A673 (cell line): ENCODE measurements around the gene KLHL10. TPM values are rescaled to one million over a fixed set of nuclear protein-coding genes. Genes with fewer than 3 reads are reported as not detected.
"Not testable (repeated sequence)": the region's sequence is repeated elsewhere in the genome, so short reads cannot be mapped to it uniquely, and the experiment has no call there.

Experiments used
- BruUV-seq: library from RNA; stranded (reverse); fragments of 400-500 nt; replicated peaks from 2 replicates; lab custom pipeline; 2021; lab: Mats Ljungman, UMichigan
- CTCF ChIA-PET: fragments of 300-600 bp; sonication (Branson Sonifier 250); formaldehyde crosslinking; loops from one replicate; lab custom pipeline; 2022; ENCODE audit warnings: antibody characterized with exemption; lab: Charles Lee
- POLR2A ChIA-PET: fragments of 300-600 bp; sonication (Branson Sonifier 250); formaldehyde crosslinking; loops from one replicate; lab custom pipeline; 2022; ENCODE audit warnings: antibody characterized with exemption; ENCODE audit not compliant: low non-redundant PET; lab: Charles Lee
- DNase-seq: peaks from one replicate; pipeline ENCODE4 v3.0.0-alpha.2; 2015; ENCODE audit warnings: low spot score
- H3K27ac ChIP-seq: fragments of 200-600 bp; sonication (generic); 2 replicates; pipeline ENCODE4 v1.5.1; 2016; ENCODE audit warnings: mixed run types, low read depth, mild to moderate bottlenecking, mixed read lengths, antibody characterized with exemption, low read length; ENCODE audit not compliant: poor library complexity, severe bottlenecking
- H3K27me3 ChIP-seq: fragments of 200-600 bp; sonication (generic); replicated peaks from 2 replicates; pipeline ENCODE4 v1.6.1; 2017; ENCODE audit warnings: mixed run types, low read depth, mild to moderate bottlenecking, mixed read lengths, antibody characterized with exemption, low read length; ENCODE audit not compliant: insufficient read depth, poor library complexity
- H3K36me3 ChIP-seq: fragments of 200-600 bp; sonication (generic); 2 replicates; pipeline ENCODE4 v1.6.1; 2016; ENCODE audit warnings: mixed run types, mild to moderate bottlenecking, mixed read lengths, antibody characterized with exemption, low read length; ENCODE audit not compliant: insufficient read depth, poor library complexity, severe bottlenecking
- H3K4me1 ChIP-seq: fragments of 200-600 bp; sonication (generic); 2 replicates; pipeline ENCODE4 v1.6.1; 2017; ENCODE audit warnings: mixed run types, mild to moderate bottlenecking, mixed read lengths, antibody characterized with exemption, low read length; ENCODE audit not compliant: insufficient read depth, poor library complexity, severe bottlenecking
- H3K4me3 ChIP-seq: fragments of 200-600 bp; sonication (generic); 2 replicates; pipeline ENCODE4 v1.5.1; 2016; ENCODE audit warnings: low read depth, mixed run types, mild to moderate bottlenecking, mixed read lengths, low read length; ENCODE audit not compliant: poor library complexity, severe bottlenecking
- H3K9me3 ChIP-seq: fragments of 200-600 bp; sonication (generic); 2 replicates; pipeline ENCODE4 v1.6.1; 2016; ENCODE audit warnings: mixed run types, low read depth, mild to moderate bottlenecking, mixed read lengths, antibody characterized with exemption, low read length; ENCODE audit not compliant: poor library complexity, severe bottlenecking
- EZH2 ChIP-seq: fragments of 200-600 bp; sonication (generic); IDR thresholded peaks from 2 replicates; pipeline ENCODE4 v1.6.1; 2017; ENCODE audit warnings: borderline replicate concordance, low read depth, mild to moderate bottlenecking, mixed read lengths, antibody characterized with exemption, low read length; ENCODE audit not compliant: poor library complexity, severe bottlenecking
- intact Hi-C: fragments of 100-400 bp; cut with micrococcal nuclease; formaldehyde crosslinking; loops from one replicate; pipeline ENCODE4 v1.10.0; 2022; ENCODE audit not compliant: unreplicated experiment
- total RNA-seq: library from RNA; stranded (reverse); gene quantifications from 2 replicates; pipeline ENCODE4 v1.2.3, GENCODE V29; 2021
- TF ChIP-seq, protein P1 (sequence below): fragments of 300-800, 200-600 bp; sonication (generic); conservative IDR thresholded peaks from 2 replicates; pipeline ENCODE4 v1.5.1; 2017; ENCODE audit warnings: low read depth, mild to moderate bottlenecking, antibody characterized with exemption, low read length, moderate library complexity, mixed read lengths

The KLHL10 gene
- total RNA-seq, 1 experiment from 2014 or later: not detected

DNA sequence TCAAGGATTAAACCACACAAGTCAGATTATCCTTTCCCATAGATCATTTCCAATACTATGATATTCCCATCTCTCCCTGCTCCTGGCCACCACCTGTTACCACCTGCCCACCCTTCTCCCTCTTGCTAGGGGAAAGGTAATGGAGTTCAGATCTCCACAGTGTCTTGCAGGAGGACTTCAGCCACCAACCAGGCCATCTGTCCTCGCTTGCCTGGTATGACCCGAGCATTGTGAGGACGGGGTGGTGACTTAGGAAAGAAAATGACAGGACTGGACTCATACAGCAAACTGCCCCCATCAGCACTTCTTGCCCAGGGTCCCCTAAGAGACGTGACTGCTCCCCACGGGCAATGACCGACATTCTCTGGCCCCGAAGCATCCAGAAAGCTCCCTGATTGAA lies 14.0 kb upstream of the KLHL10 start:
- TF ChIP-seq, protein P1, sequence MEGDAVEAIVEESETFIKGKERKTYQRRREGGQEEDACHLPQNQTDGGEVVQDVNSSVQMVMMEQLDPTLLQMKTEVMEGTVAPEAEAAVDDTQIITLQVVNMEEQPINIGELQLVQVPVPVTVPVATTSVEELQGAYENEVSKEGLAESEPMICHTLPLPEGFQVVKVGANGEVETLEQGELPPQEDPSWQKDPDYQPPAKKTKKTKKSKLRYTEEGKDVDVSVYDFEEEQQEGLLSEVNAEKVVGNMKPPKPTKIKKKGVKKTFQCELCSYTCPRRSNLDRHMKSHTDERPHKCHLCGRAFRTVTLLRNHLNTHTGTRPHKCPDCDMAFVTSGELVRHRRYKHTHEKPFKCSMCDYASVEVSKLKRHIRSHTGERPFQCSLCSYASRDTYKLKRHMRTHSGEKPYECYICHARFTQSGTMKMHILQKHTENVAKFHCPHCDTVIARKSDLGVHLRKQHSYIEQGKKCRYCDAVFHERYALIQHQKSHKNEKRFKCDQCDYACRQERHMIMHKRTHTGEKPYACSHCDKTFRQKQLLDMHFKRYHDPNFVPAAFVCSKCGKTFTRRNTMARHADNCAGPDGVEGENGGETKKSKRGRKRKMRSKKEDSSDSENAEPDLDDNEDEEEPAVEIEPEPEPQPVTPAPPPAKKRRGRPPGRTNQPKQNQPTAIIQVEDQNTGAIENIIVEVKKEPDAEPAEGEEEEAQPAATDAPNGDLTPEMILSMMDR: no peak
- no peak for TF ChIP-seq EZH2
- POLR2A ChIA-PET: no interaction called here
- Histone ChIP-seq H3K27me3 (no peaks in the 10 kb centered on the region), H3K4me1 (no peaks in the 10 kb centered on the region), H3K36me3 (peaks cover 4% of the 10 kb centered on the region), H3K9me3 (no peaks in the 10 kb centered on the region), H3K4me3 (no peak overlapping the region), H3K27ac (no peak overlapping the region)
- CTCF ChIA-PET: no interaction called here
- DNase-seq: no peak
- intact Hi-C loops: no loop called here
- BruUV-seq: no TSS peak

DNA sequence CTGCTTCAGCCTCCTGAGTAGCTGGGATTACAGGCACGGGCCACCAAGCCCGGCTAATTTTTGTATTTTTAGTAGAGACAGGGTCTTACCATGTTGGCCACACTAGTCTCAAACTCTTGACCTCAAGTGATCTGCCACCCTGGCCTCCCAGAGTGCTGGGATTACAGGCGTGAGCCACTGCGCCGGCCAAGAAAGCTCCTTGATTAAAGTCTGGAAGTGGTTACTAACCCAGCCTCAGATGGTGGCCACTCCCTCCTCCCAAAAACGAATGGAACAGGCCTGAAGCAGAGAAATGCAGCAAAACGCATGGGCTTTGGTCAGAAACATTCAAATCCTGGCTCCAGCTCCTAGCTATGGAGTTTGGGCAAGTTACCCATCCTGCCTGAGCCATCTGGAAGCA lies 13.5 kb upstream of the KLHL10 start:
- Histone ChIP-seq H3K4me3 (no peak overlapping the region), H3K36me3 (peaks cover 4% of the 10 kb centered on the region), H3K27me3 (no peaks in the 10 kb centered on the region), H3K27ac (no peak overlapping the region), H3K9me3 (no peaks in the 10 kb centered on the region), H3K4me1 (no peaks in the 10 kb centered on the region)
- intact Hi-C loops: no loop called here
- DNase-seq: no peak
- TF ChIP-seq EZH2: no peak
- TF ChIP-seq, protein P1: no peak
- BruUV-seq: no TSS peak
- ChIA-PET POLR2A (no interaction called here), CTCF (no interaction called here)

DNA sequence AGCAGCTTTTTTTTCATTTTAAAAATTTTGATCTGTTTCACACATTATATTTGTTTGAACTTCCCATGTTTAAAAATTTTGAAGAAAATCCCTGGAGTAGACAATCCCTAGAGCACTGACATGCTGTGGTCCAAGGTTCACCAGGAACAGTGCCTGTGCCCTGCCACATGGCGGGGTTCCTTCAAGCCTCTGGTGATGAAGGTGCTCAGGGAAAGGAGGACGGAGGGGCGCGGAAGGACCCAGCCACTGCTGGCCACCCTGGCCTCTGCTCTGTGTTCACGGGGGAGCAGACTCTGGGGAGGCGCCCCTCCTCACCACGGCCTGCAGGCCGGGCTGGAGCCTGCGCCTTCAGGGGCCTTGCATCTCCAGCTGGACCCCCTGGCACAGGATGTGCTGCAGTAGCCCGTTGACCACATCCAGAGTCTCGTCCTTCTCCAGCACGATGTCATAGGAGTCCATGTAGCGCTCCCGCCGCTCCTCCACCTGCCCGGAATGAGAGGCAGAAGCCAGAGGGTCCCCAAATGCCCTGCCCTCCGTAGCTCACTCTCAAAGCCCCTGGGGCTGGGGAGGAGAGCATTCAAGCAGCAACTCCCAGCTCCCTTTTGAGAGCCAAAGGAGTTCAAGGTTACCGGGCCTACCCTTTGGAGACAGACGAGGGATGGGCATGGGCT lies 12.3 kb upstream of the KLHL10 start:
- Histone ChIP-seq H3K27me3 (no peaks in the 10 kb centered on the region), H3K36me3 (peaks cover 12% of the 10 kb centered on the region), H3K9me3 (no peaks in the 10 kb centered on the region), H3K4me3 (no peak overlapping the region), H3K4me1 (no peaks in the 10 kb centered on the region), H3K27ac (no peak overlapping the region)
- no TSS peak for BruUV-seq
- intact Hi-C loops: no loop called here
- TF ChIP-seq, protein P1: no peak
- no peak for TF ChIP-seq EZH2
- ChIA-PET CTCF (no interaction called here), POLR2A (no interaction called here)
- DNase-seq: no peak

DNA sequence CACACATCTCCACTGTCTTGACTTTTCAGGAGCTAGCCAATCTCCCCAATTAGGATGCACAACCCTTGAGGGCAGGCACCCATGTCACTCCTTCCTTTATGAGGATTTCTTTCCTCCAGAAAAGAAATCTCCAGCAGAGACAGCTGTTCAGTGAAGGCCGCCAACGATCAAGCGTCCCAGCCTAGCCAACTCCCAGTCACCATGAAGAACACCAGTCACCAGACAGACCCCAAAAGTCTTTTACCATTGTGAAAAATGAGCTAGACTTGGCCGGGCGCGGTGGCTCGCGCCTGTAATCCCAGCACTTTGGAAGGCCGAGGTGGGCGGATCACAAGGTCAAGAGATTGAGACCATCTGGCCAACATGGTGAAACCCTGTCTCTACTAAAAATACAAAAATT lies 7.7 kb upstream of the KLHL10 start:
- H3K4me1 ChIP-seq, H3K4me3 ChIP-seq, CTCF ChIA-PET, POLR2A ChIA-PET, H3K27me3 ChIP-seq, DNase-seq, H3K27ac ChIP-seq, intact Hi-C loops, BruUV-seq, H3K9me3 ChIP-seq: not testable (repeated sequence)
- H3K36me3 ChIP-seq: peaks cover 15% of the 10 kb centered on the region
